ENCODE results near the gene ATP6V0D1. TPM values are rescaled to one million over a fixed set of nuclear protein-coding genes. Genes with fewer than 3 reads are reported as not detected.
A peak's percentile ranks its signal among the peaks of the same experiment; 100 is the strongest.

Gene ATP6V0D1
- polyA plus RNA-seq, 3 donors, result 354 to 687 (median 631) TPM

- Histone ChIP-seq H4K20me1 (ENCODE audit: insufficient read depth, low read length) (peaks cover 100% of the 10 kb centered on the region), H3K79me2 (ENCODE audit: insufficient read depth, low read length) (peaks cover 17% of the 10 kb centered on the region), H3K9me3 (replicated peaks in 1 of 2; ENCODE audit: control insufficient read depth in 1 of 2, insufficient read depth in 1 of 2, low read length in 2 of 2) (no peaks in the 10 kb centered on the region), H3K36me3 (replicated peaks in 1 of 2; ENCODE audit: control insufficient read depth in 1 of 2, insufficient read depth in 2 of 2, low read length in 2 of 2) (peaks cover 79 to 83% of the 10 kb centered on the region in 2 donors), H3K27me3 (ENCODE audit: control insufficient read depth in 2 of 2, insufficient read depth in 2 of 2, low read length in 2 of 2) (no peaks in the 10 kb centered on the region), H3K27ac (ENCODE audit: low read depth in 1 of 2, low read length in 2 of 2) (no peak overlapping the region), H3K4me1 (ENCODE audit: control insufficient read depth in 1 of 2, insufficient read depth in 2 of 2, low read length in 2 of 2) (peaks cover 11 to 15% of the 10 kb centered on the region in 2 donors), H2AFZ (ENCODE audit: insufficient read depth, low read depth, low read length, poor library complexity, severe bottlenecking) (no peak overlapping the region), H3K4me3 (replicated peaks in 1 of 3; ENCODE audit: low read depth in 2 of 3, low read length in 3 of 3) (no peak overlapping the region), H3K9ac (ENCODE audit: insufficient read depth, low read length, poor library complexity, severe bottlenecking) (no peak overlapping the region), H3K4me2 (replicated peaks; ENCODE audit: extremely low read depth, low read length, poor library complexity, severe bottlenecking) (no peak overlapping the region)
- intact Hi-C loops (cut with micrococcal nuclease), result no loop called here
- H3K4me3 Mint-ChIP-seq, result no peak overlapping the region
- peaks cover 15% of the 10 kb centered on the region for H3K4me1 Mint-ChIP-seq
- TF ChIP-seq CTCF (IDR thresholded peaks at IDR 0.05), result no peak
- H3K27ac Mint-ChIP-seq, result peak overlapping the region in 3 of 7 donors; percentile 10 to 30 (median 10)
- DNase-seq, result no peak
- peaks cover 0 to 2% (median 0%) of the 10 kb centered on the region in 3 donors for H3K27me3 Mint-ChIP-seq (ENCODE audit: low read depth in 3 of 3)
- WGBS (ENCODE audit: insufficient coverage), result 100% methylated on average over 15 of the region's 19 CpGs
- peaks cover 67 to 90% of the 10 kb centered on the region in 2 donors for H3K36me3 Mint-ChIP-seq
- H3K9me3 Mint-ChIP-seq, result peaks cover 0 to 3% (median 0%) of the 10 kb centered on the region in 7 donors
Observed at GRCh38 chr16:67438824-67439393, 42.0 kb downstream of the ATP6V0D1 start.

- intact Hi-C loops (cut with micrococcal nuclease), result no loop called here
- Histone ChIP-seq H4K20me1 (ENCODE audit: insufficient read depth, low read length) (peaks cover 100% of the 10 kb centered on the region), H3K9me3 (replicated peaks in 1 of 2; ENCODE audit: control insufficient read depth in 1 of 2, insufficient read depth in 1 of 2, low read length in 2 of 2) (no peaks in the 10 kb centered on the region), H3K4me1 (ENCODE audit: control insufficient read depth in 1 of 2, insufficient read depth in 2 of 2, low read length in 2 of 2) (peaks cover 11 to 15% of the 10 kb centered on the region in 2 donors), H3K27me3 (ENCODE audit: control insufficient read depth in 2 of 2, insufficient read depth in 2 of 2, low read length in 2 of 2) (peaks cover 0 to 2% of the 10 kb centered on the region in 2 donors), H3K36me3 (replicated peaks in 1 of 2; ENCODE audit: control insufficient read depth in 1 of 2, insufficient read depth in 2 of 2, low read length in 2 of 2) (peaks cover 72 to 77% of the 10 kb centered on the region in 2 donors), H3K9ac (ENCODE audit: insufficient read depth, low read length, poor library complexity, severe bottlenecking) (no peak overlapping the region), H3K79me2 (ENCODE audit: insufficient read depth, low read length) (peaks cover 10% of the 10 kb centered on the region), H2AFZ (ENCODE audit: insufficient read depth, low read depth, low read length, poor library complexity, severe bottlenecking) (no peak overlapping the region), H3K4me2 (replicated peaks; ENCODE audit: extremely low read depth, low read length, poor library complexity, severe bottlenecking) (no peak overlapping the region), H3K4me3 (replicated peaks in 1 of 3; ENCODE audit: low read depth in 2 of 3, low read length in 3 of 3) (no peak overlapping the region), H3K27ac (ENCODE audit: low read depth in 1 of 2, low read length in 2 of 2) (no peak overlapping the region)
- Mint-ChIP-seq H3K27me3 (ENCODE audit: low read depth in 3 of 3) (peaks cover 2 to 7% (median 4%) of the 10 kb centered on the region in 3 donors), H3K4me1 (peaks cover 15% of the 10 kb centered on the region), H3K36me3 (peaks cover 68 to 88% of the 10 kb centered on the region in 2 donors), H3K9me3 (peaks cover 0 to 3% (median 0%) of the 10 kb centered on the region in 7 donors), H3K27ac (peak overlapping the region in 1 of 7 donors; percentile 10), H3K4me3 (no peak overlapping the region)
- 92% methylated on average over 12 of the region's 20 CpGs for WGBS (ENCODE audit: insufficient coverage)
- DNase-seq, result no peak
- no peak for TF ChIP-seq CTCF (IDR thresholded peaks at IDR 0.05)
Observed at GRCh38 chr16:67438098-67438791, 42.7 kb downstream of the ATP6V0D1 start.
